PC-9 (cell line): Measurements from ENCODE around the gene FIG4.

Source experiments
- CTCF ChIP-seq: fragments of 200-600 bp; sonication (generic); conservative IDR thresholded peaks from 2 replicates; pipeline ENCODE4 v1.6.1; 2017; ENCODE audit warnings: mixed run types, antibody characterized with exemption, mild to moderate bottlenecking, moderate library complexity
- EZH2 ChIP-seq: fragments of 200-600 bp; sonication (generic); IDR thresholded peaks from 2 replicates; pipeline ENCODE4 v1.8.0; 2017; ENCODE audit warnings: antibody characterized with exemption, low read depth

GRCh38 chr6:109795994-109796555 lies 105.0 kb downstream of the FIG4 start:
- TF ChIP-seq CTCF = no peak
- TF ChIP-seq EZH2 = no peak
